Hematopoietic multipotent progenitor cell treated with erythropoietin and hydrocortisone succinate and interleukin-3 and kit ligand, for 17 days (in vitro differentiated cells): Measurements from ENCODE around the gene ZNF497.
"Not testable (repeated sequence)": the region's sequence is repeated elsewhere in the genome, so short reads cannot be mapped to it uniquely, and the experiment has no call there.

Experiments
- DNase-seq: peaks from one replicate; pipeline ENCODE4 v3.0.0-alpha.2; 2015; ENCODE audit warnings: low spot score

The ZNF497 gene

GRCh38 chr19:58348080-58348479 is 14.5 kb downstream of the ZNF497 start:
- not testable (repeated sequence) for DNase-seq

GRCh38 chr19:58346961-58347929 is 15.3 kb downstream of the ZNF497 start:
- no peak for DNase-seq

- no peak for DNase-seq
Measured at GRCh38 chr19:58345558-58345957, 17.0 kb downstream of the ZNF497 start.

GRCh38 chr19:58338825-58339558 is 23.6 kb downstream of the ZNF497 start:
- no peak for DNase-seq

GRCh38 chr19:58338336-58338735 is 24.2 kb downstream of the ZNF497 start:
- no peak for DNase-seq

- DNase-seq: no peak
Measured at GRCh38 chr19:58336820-58337219, 25.7 kb downstream of the ZNF497 start.

GRCh38 chr19:58336216-58336615 is 26.3 kb downstream of the ZNF497 start:
- no peak for DNase-seq

- no peak for DNase-seq
Measured at GRCh38 chr19:58335630-58336029, 26.9 kb downstream of the ZNF497 start.

GRCh38 chr19:58334691-58335249 is 27.8 kb downstream of the ZNF497 start:
- DNase-seq: no peak

- DNase-seq: no peak
Measured at GRCh38 chr19:58332697-58333096, 29.9 kb downstream of the ZNF497 start.

GRCh38 chr19:58330458-58330857 is 32.1 kb downstream of the ZNF497 start:
- peak; percentile 25 for DNase-seq

- DNase-seq: peak; percentile 18
Measured at GRCh38 chr19:58328999-58329398, 33.6 kb downstream of the ZNF497 start.

GRCh38 chr19:58326914-58327726 is 35.4 kb downstream of the ZNF497 start, which contains the start of gene ZSCAN22:
Gene ZSCAN22 (plus strand): TSS chr19:58326994. CDS start chr19:58334803, 7,809 bp downstream.
- peak; percentile 96 for DNase-seq

GRCh38 chr19:58326501-58326913 is 36.0 kb downstream of the ZNF497 start:
- no peak for DNase-seq

- no peak for DNase-seq
Measured at GRCh38 chr19:58325311-58326022, 37.1 kb downstream of the ZNF497 start.

GRCh38 chr19:58319241-58319640 is 43.3 kb downstream of the ZNF497 start:
- no peak for DNase-seq

GRCh38 chr19:58318297-58318696 is 44.3 kb downstream of the ZNF497 start:
- DNase-seq: no peak

GRCh38 chr19:58317476-58318072 is 45.0 kb downstream of the ZNF497 start:
- no peak for DNase-seq

GRCh38 chr19:58315580-58315979 is 47.0 kb downstream of the ZNF497 start:
- DNase-seq: no peak

- no peak for DNase-seq
Measured at GRCh38 chr19:58311345-58311865, 51.1 kb downstream of the ZNF497 start.
